ENCODE results near the gene UBLCP1.

UBLCP1 gene

GRCh38 chr5:159333545-159333925 is 70.4 kb downstream of the UBLCP1 start:
- Histone ChIP-seq H3K4me1 (ENCODE audit: control insufficient read depth, insufficient read depth, low read length) (peaks cover 3% of the 10 kb centered on the region; the same call in 1 of the 2 replicates), H3K9me3 (ENCODE audit: control insufficient read depth, insufficient read depth, low read depth, low read length) (no peaks in the 10 kb centered on the region), H3K36me3 (ENCODE audit: control insufficient read depth in 2 of 2, insufficient read depth in 1 of 2, low read length in 2 of 2) (no peaks in the 10 kb centered on the region), H3K4me3 (ENCODE audit: low read depth, low read length) (no peak overlapping the region), H3K27ac (ENCODE audit: extremely low read depth, low read depth, low read length) (no peak overlapping the region)
- ChIA-PET POLR2A (no interaction called here), CTCF (interaction anchor here (0.8 to 2.6 kb wide), 3 partner anchors 7 to 16 kb away, joined by 5 to 22 read pairs (median 17); no protein-coding TSS in a partner anchor)
- no peak for TF ChIP-seq ZBTB11 (tag by site-specific recombination; conservative IDR thresholded peaks at IDR 0.05; ENCODE audit: low read depth)
- TF ChIP-seq ZNF488 (tag by site-specific recombination; IDR thresholded peaks at IDR 0.05) = no peak
- no peak for TF ChIP-seq YY2 (tag by site-specific recombination; IDR thresholded peaks at IDR 0.05)
- TF ChIP-seq ZNF175 (tag by site-specific recombination; IDR thresholded peaks at IDR 0.05) = no peak
- no peak for TF ChIP-seq ZNF830 (tag by site-specific recombination; IDR thresholded peaks at IDR 0.05; ENCODE audit: low read depth)
- TF ChIP-seq ZNF211 (tag by site-specific recombination; IDR thresholded peaks at IDR 0.05; ENCODE audit: low read depth) = no peak
- no peak for TF ChIP-seq SP3 (tag by site-specific recombination; IDR thresholded peaks at IDR 0.05)
- no peak for TF ChIP-seq ZNF76 (tag by site-specific recombination; IDR thresholded peaks at IDR 0.05; ENCODE audit: borderline replicate concordance, low read depth)
- TF ChIP-seq MEIS1 (CRISPR knock-in tag; IDR thresholded peaks at IDR 0.05; ENCODE audit: borderline replicate concordance) = no peak
- TF ChIP-seq ZNF114 (tag by site-specific recombination; IDR thresholded peaks at IDR 0.05) = no peak
- TF ChIP-seq ZSCAN5A (tag by site-specific recombination; IDR thresholded peaks at IDR 0.05) = no peak
- TF ChIP-seq ZNF639 (tag by site-specific recombination; IDR thresholded peaks at IDR 0.05) = no peak
- no peak for TF ChIP-seq TSHZ1 (tag by site-specific recombination; IDR thresholded peaks at IDR 0.05; ENCODE audit: borderline replicate concordance)
- TF ChIP-seq SETDB1 (IDR thresholded peaks at IDR 0.05; ENCODE audit: insufficient read length, low read length) = no peak
- no peak for TF ChIP-seq SCRT2 (tag by site-specific recombination; IDR thresholded peaks at IDR 0.05)
